GM18867 (cell line): ENCODE results near the gene RFX7.
A peak's percentile ranks its signal among the peaks of the same experiment; 100 is the strongest.

ENCODE experiments used
- ATAC-seq: cut with Tn5 transposase; IDR thresholded peaks from one replicate; pipeline ENCODE4 v1.9.1; 2021; ENCODE audit warnings: mild to moderate bottlenecking, moderate library complexity; ENCODE audit not compliant: unreplicated experiment

The RFX7 gene

GRCh38 chr15:56052395-56053045, 191.2 kb downstream of the RFX7 start:
- ATAC-seq = peak; percentile 69

GRCh38 chr15:56051676-56052075, 192.0 kb downstream of the RFX7 start:
- ATAC-seq = no peak

DNA sequence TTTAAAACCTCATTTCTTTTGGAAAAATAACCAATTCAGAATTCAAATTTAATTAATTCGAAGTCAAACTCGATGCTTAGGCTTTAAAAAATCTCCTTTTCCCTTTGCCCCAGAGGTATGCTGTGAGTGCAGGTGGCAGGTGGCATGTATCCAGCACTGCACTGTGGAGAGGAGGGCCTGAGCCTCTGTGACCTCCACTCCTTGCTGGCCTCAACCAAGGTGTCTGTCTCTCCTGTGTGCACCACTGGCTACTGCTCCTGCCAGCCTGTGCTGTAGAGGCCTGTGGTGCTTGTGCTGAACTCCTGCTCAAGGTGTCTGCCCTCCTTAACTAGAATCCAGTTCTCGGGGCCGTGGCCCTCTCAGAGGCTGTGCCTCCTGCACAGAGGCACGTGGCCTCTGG, 194.1 kb downstream of the RFX7 start:
- ATAC-seq = no peak

DNA sequence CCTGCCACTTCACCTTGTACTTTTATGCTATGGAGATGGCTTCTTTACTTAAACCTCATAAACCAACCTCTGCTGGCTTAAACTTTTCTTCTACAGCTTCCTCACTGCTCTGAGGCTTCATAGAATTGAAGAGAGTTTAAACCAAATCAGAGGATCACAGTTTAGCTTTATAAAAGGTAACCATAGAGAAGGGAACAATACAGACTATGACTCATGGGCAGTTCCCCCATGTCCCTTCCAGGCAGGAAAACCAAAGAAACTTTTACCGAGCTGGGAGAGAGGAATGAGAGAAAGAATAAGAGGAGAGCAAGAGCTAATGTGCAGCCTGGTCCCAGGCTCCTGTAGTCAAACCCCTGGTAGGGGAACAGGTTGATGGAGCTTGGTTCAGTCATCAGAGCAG, 196.3 kb downstream of the RFX7 start:
- no peak for ATAC-seq

DNA sequence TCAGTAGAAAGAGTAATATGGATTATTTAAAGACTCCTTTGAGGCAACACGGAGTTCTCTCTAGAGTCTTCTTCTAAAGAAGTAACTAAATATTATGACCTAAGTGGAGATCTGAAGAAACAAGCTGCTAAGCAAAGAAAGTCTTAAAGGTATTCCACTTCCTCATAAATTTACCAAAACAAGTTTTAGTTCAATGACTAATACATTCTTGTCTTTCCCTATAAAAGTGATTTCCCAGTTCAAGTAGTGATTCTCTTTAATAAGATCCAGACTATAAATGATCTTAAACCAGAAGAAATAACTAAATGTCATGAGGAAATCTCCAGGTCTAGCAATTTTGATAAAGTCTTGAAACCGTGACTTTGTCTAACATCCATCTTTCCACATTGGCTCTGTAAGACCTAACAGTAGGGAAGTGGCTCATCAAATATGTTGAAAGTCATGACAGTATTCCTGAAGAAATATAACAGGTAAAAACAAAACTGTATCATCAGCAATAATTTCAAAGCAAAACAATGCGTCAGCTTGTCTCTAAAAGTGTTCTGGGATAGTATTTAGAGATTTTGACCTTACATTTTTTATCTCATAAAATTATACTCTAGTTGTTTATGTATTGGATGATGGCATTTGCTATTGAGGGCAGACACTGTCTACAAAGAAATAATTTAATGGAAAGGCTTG, 198.5 kb downstream of the RFX7 start:
- ATAC-seq = no peak

- no peak for ATAC-seq
These were observed 200.4 kb downstream of the RFX7 start for GRCh38 chr15:56042982-56043980.

DNA sequence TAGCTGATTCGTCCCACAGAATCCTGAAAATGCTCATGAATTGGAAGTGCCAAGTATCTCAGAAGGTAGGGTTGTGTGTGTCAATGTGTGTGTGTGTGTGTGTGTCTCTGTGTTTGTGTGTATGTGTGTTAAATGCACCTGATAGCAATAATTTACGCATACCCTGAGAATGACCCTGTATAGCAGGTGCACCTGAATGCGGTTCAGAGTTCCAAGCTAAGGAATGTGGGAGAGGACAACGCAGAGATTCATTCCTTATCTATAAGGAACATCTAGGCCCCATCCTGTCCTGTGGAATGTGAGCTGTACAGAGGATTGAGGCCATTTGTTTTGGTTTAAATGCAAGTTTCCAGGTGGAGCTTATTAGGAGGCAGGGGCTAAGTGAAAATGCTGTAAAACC, 201.2 kb downstream of the RFX7 start:
- ATAC-seq = no peak

DNA sequence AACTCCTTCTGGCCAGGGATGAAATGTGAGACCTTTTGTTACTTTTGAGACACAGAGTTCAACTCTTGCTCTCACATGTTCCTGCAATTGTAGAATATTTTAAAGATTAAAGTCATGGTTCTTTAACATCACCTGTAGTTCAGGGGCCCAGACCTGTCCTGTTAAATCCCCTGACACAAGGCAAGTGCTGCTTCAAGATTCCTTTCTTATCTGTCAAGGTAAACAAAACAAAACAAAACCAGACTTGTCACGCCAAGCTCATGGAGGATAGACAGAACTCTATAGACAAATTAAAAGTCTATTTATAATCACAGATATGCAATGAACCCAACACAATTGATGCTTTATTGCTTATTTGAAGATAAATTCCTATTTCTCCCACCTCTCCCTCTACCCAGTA, 201.6 kb downstream of the RFX7 start:
- no peak for ATAC-seq

- ATAC-seq = no peak
These were observed 203.3 kb downstream of the RFX7 start for GRCh38 chr15:56040081-56041035.

DNA sequence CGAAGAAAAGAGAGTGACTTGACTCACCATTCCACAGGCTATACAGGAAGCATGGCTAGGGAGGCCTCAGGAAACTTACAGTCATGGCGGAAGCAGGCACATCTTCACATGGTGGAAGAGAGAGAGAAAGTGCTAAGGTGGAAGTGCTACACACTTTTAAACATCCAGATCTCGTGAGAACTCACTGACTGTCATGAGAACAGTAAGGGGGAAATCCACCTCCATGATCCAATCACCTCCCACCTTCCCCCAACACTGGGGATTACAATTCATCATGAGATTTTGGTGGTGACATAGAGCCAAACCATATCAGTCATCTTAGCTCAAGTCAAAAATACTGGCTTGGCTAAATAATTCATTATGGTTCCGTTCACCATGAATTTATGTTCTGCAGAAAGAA, 205.0 kb downstream of the RFX7 start:
- no peak for ATAC-seq

DNA sequence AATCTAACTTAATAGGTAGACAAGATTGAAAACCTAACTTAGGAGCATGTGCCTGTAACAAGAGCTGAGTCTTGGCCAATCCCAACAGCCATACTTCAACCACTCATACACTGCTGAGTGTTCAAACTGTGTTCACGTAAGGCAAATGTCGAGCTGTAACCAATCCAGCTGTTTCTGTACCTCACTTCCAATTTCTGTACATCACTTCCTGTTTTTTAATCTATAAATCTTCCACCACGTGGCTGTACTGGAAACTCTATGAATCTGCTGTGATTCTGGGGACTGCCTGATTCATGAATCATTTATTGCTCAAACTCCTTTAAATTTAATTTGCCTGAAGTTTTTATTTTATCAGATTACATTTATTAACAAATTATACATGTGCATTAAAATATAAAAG, 205.7 kb downstream of the RFX7 start:
- no peak for ATAC-seq
